Mesenteric fat pad (tissue), 1 donor: Measurements from ENCODE around the gene CDC42SE2. TPM values are rescaled to one million over a fixed set of nuclear protein-coding genes. Genes with fewer than 3 reads are reported as not detected.
"Not testable (repeated sequence)": the region's sequence is repeated elsewhere in the genome, so short reads cannot be mapped to it uniquely, and the experiment has no call there.

Source experiments
- DNase-seq: peaks from one replicate; pipeline ENCODE4 v3.0.0-alpha.2; 2020; ENCODE audit warnings: low spot score
- total RNA-seq: library from RNA; stranded (reverse); fragmentation: NEBNext Ultra II Directional; extraction: Animal tissue kit (Norgen Biotek cat#: 25700); gene quantifications from one replicate; pipeline ENCODE4 v1.2.1, GENCODE V29; 2021
- donor health status: DM: yes; HTN: yes; CAD: no.

Gene CDC42SE2
- total RNA-seq, 1 donor from 2014 or later, result 23.3 TPM

- DNase-seq, result no peak
Observed at GRCh38 chr5:131277875-131278740, 14.3 kb downstream of the CDC42SE2 start.

GRCh38 chr5:131278741-131279124, 14.9 kb downstream of the CDC42SE2 start:
- not testable (repeated sequence) for DNase-seq

GRCh38 chr5:131279204-131279603, 15.4 kb downstream of the CDC42SE2 start:
- DNase-seq, result no peak

GRCh38 chr5:131280417-131280816, 16.6 kb downstream of the CDC42SE2 start:
- DNase-seq, result no peak

- DNase-seq, result no peak
Observed at GRCh38 chr5:131281133-131281867, 17.4 kb downstream of the CDC42SE2 start.

- no peak for DNase-seq
Observed at GRCh38 chr5:131281868-131282234, 18.0 kb downstream of the CDC42SE2 start.

- DNase-seq, result no peak
Observed at GRCh38 chr5:131282235-131282634, 18.4 kb downstream of the CDC42SE2 start.

- DNase-seq, result no peak
Observed at GRCh38 chr5:131285703-131286399, 22.0 kb downstream of the CDC42SE2 start.

- no peak for DNase-seq
Observed at GRCh38 chr5:131286400-131286715, 22.5 kb downstream of the CDC42SE2 start.

- DNase-seq, result no peak
Observed at GRCh38 chr5:131288328-131288727, 24.5 kb downstream of the CDC42SE2 start.

GRCh38 chr5:131289738-131290137, 25.9 kb downstream of the CDC42SE2 start:
- DNase-seq, result no peak

GRCh38 chr5:131296213-131296672, 32.4 kb downstream of the CDC42SE2 start:
- no peak for DNase-seq

- no peak for DNase-seq
Observed at GRCh38 chr5:131297886-131298285, 34.0 kb downstream of the CDC42SE2 start.

- no peak for DNase-seq
Observed at GRCh38 chr5:131299465-131299864, 35.6 kb downstream of the CDC42SE2 start.

- DNase-seq, result no peak
Observed at GRCh38 chr5:131302506-131302905, 38.7 kb downstream of the CDC42SE2 start.

- no peak for DNase-seq
Observed at GRCh38 chr5:131303537-131303936, 39.7 kb downstream of the CDC42SE2 start.

- DNase-seq, result no peak
Observed at GRCh38 chr5:131304414-131304813, 40.6 kb downstream of the CDC42SE2 start.

GRCh38 chr5:131305138-131305689, 41.4 kb downstream of the CDC42SE2 start:
- no peak for DNase-seq

GRCh38 chr5:131305906-131306305, 42.1 kb downstream of the CDC42SE2 start:
- DNase-seq, result no peak

GRCh38 chr5:131312235-131312772, 48.5 kb downstream of the CDC42SE2 start:
- DNase-seq, result not testable (repeated sequence)

- no peak for DNase-seq
Observed at GRCh38 chr5:131316026-131316425, 52.2 kb downstream of the CDC42SE2 start.
